GM12878 (cell line): Measurements from ENCODE around the gene LRRC10B. TPM values are rescaled to one million over a fixed set of nuclear protein-coding genes. Genes with fewer than 3 reads are reported as not detected.

ENCODE experiments used
- ATAC-seq: fragments of 200-7000 bp; cut with Tn5 transposase; 3 replicates; pipeline ENCODE4 v1.9.1; 2020; ENCODE audit warnings: mild to moderate bottlenecking, moderate library complexity
- BruUV-seq: library from RNA; stranded (reverse); fragments of 400-500 nt; replicated peaks from 2 replicates; lab custom pipeline; 2021; lab: Mats Ljungman, UMichigan
- CTCF ChIA-PET: fragments of 300-600 bp; sonication (Branson Sonifier 250); formaldehyde crosslinking; extraction: SDS; loops from one replicate; lab custom pipeline; 2021; ENCODE audit warnings: inconsistent platforms; lab: Yijun Ruan, JAX
- POLR2A ChIA-PET: fragments of 350-600 bp; formaldehyde crosslinking; extraction: SDS; loops from one replicate; lab custom pipeline; 2021; ENCODE audit warnings: inconsistent platforms; lab: Charles Lee
- RAD21 ChIA-PET: fragments of 300-600 bp; sonication (Branson Sonifier 250); formaldehyde crosslinking; loops from one replicate; lab custom pipeline; 2023; ENCODE audit warnings: antibody characterized with exemption; ENCODE audit not compliant: unreplicated experiment; lab: Charles Lee
- SMC1A ChIA-PET: fragments of 300-600 bp; sonication (Branson Sonifier 250); formaldehyde crosslinking; loops from one replicate; lab custom pipeline; 2023; ENCODE audit not compliant: unreplicated experiment, uncharacterized antibody; lab: Charles Lee
- DNase-seq: peaks from one replicate; pipeline ENCODE4 v3.0.0-alpha.2; 2011; ENCODE audit warnings: low read depth, low spot score
- FAIRE-seq: peaks from 3 replicates; lab custom pipeline; 2011; peaks lifted over from hg19 to GRCh38; lab: Jason Lieb, UNC
- H2AFZ ChIP-seq: 2 replicates; pipeline ENCODE4 v1.6.0; 2011; ENCODE audit warnings: low read depth, low read length, control low read depth; ENCODE audit not compliant: control insufficient read depth
- H3K27ac ChIP-seq: 2 replicates; pipeline ENCODE4 v1.5.1; 2011; ENCODE audit warnings: control low read depth; ENCODE audit not compliant: control insufficient read depth, insufficient read depth
- H3K27me3 ChIP-seq, 2 experiments: replicated peaks in 1 of 2; 2 replicates each; pipeline versions ENCODE4 v1.6.0 to v1.6.1; 2011; ENCODE audit warnings: low read length in 1 of 2; ENCODE audit not compliant: control insufficient read depth in 2 of 2, insufficient read depth in 2 of 2
- H3K36me3 ChIP-seq, 2 experiments: 2 replicates each; pipeline ENCODE4 v1.5.1; 2011; ENCODE audit warnings: low read length in 1 of 2; ENCODE audit not compliant: control insufficient read depth in 2 of 2, insufficient read depth in 2 of 2
- H3K4me1 ChIP-seq: 2 replicates; pipeline ENCODE4 v1.6.1; 2011; ENCODE audit warnings: mild to moderate bottlenecking, low read length, moderate library complexity, mixed read lengths; ENCODE audit not compliant: control insufficient read depth, insufficient read depth
- H3K4me2 ChIP-seq: 2 replicates; pipeline ENCODE4 v1.6.0; 2011; ENCODE audit warnings: control low read depth; ENCODE audit not compliant: control insufficient read depth, insufficient read depth
- H3K4me3 ChIP-seq: fragments of 200-600 bp; sonication (generic); 2 replicates; pipeline ENCODE4 v1.5.1; 2016
- H3K79me2 ChIP-seq: 2 replicates; pipeline ENCODE4 v1.6.0; 2011; ENCODE audit warnings: low read length; ENCODE audit not compliant: control insufficient read depth, insufficient read depth
- H3K9ac ChIP-seq: 2 replicates; pipeline ENCODE4 v1.8.0; 2011; ENCODE audit warnings: low read length, control low read depth, mixed read lengths; ENCODE audit not compliant: control insufficient read depth, insufficient read depth
- H3K9me3 ChIP-seq: replicated peaks from 3 replicates; pipeline ENCODE4 v1.5.1; 2011; ENCODE audit warnings: mild to moderate bottlenecking, low read length; ENCODE audit not compliant: control insufficient read depth, insufficient read depth
- H4K20me1 ChIP-seq: 2 replicates; pipeline ENCODE4 v1.6.0; 2011; ENCODE audit not compliant: control insufficient read depth, insufficient read depth
- CBX3 ChIP-seq: fragments of 200-600 bp; sonication (generic); IDR thresholded peaks from 2 replicates; pipeline ENCODE4 v1.6.1; 2016; ENCODE audit warnings: low read depth, borderline replicate concordance
- EED ChIP-seq: sonication (generic); IDR thresholded peaks from 2 replicates; pipeline ENCODE4 v1.6.1; 2016; ENCODE audit warnings: antibody characterized with exemption, low read depth
- FOXM1 ChIP-seq: IDR thresholded peaks from 2 replicates; pipeline ENCODE4 v1.6.1; 2012; ENCODE audit warnings: low read depth, mild to moderate bottlenecking, inconsistent platforms, low read length, moderate library complexity
- IKZF2 ChIP-seq, 2 experiments: fragments of 450-650 bp; IDR thresholded peaks; 2 replicates each; pipeline ENCODE4 v1.6.1; 2017; ENCODE audit warnings: mild to moderate bottlenecking in 2 of 2, moderate library complexity in 2 of 2
- KAT2A ChIP-seq: conservative IDR thresholded peaks from 2 replicates; pipeline ENCODE4 v1.6.1; 2011; ENCODE audit warnings: low read depth, low read length; ENCODE audit not compliant: control insufficient read depth
- LARP7 ChIP-seq: fragments of 450-650 bp; IDR thresholded peaks from 2 replicates; pipeline ENCODE4 v1.6.1; 2017; ENCODE audit warnings: mild to moderate bottlenecking
- MAX ChIP-seq: IDR thresholded peaks from 2 replicates; pipeline ENCODE4 v1.6.1; 2012; ENCODE audit warnings: low read depth, low read length, improper control_type of control experiment
- MEF2A ChIP-seq: IDR thresholded peaks from 2 replicates; pipeline ENCODE4 v1.6.1; 2011; ENCODE audit warnings: low read depth, mild to moderate bottlenecking, low read length, moderate library complexity; ENCODE audit not compliant: insufficient read depth
- NFXL1 ChIP-seq: fragments of 450-650 bp; IDR thresholded peaks from 2 replicates; pipeline ENCODE4 v1.6.1; 2017; ENCODE audit warnings: antibody characterized with exemption, mild to moderate bottlenecking, borderline replicate concordance
- PKNOX1 ChIP-seq: fragments of 450-650 bp; IDR thresholded peaks from 2 replicates; pipeline ENCODE4 v1.6.1; 2016; ENCODE audit warnings: mild to moderate bottlenecking
- SKIL ChIP-seq: fragments of 450-650 bp; IDR thresholded peaks from 2 replicates; pipeline ENCODE4 v1.6.1; 2017; ENCODE audit warnings: mild to moderate bottlenecking, low read depth, inconsistent platforms; ENCODE audit not compliant: poor library complexity, severe bottlenecking
- SP1 ChIP-seq: IDR thresholded peaks from one replicate; pipeline ENCODE4 v1.6.1; 2011; ENCODE audit warnings: low read depth, low read length
- SREBF2 ChIP-seq: IDR thresholded peaks from 2 replicates; pipeline ENCODE4 v1.6.1; 2012; ENCODE audit warnings: mild to moderate bottlenecking, low read length
- SUPT20H ChIP-seq: IDR thresholded peaks from 2 replicates; pipeline ENCODE4 v1.6.1; 2011; ENCODE audit warnings: low read depth, mild to moderate bottlenecking, low read length, moderate library complexity, borderline replicate concordance; ENCODE audit not compliant: control insufficient read depth
- TARDBP ChIP-seq: IDR thresholded peaks from 2 replicates; pipeline ENCODE4 v1.6.1; 2016; ENCODE audit warnings: borderline replicate concordance
- TBL1XR1 ChIP-seq: IDR thresholded peaks from 2 replicates; pipeline ENCODE4 v1.6.1; 2012; ENCODE audit warnings: low read depth, low read length, improper control_type of control experiment
- ZNF274 ChIP-seq: IDR thresholded peaks from one replicate; pipeline ENCODE4 v1.8.0; 2011; ENCODE audit not compliant: insufficient read length, insufficient read depth
- WGBS: methylation state at CpG from one replicate; pipeline ENCODE4 v1.1.6; 2016; ENCODE audit warnings: low lambda C conversion rate; ENCODE audit not compliant: insufficient replicate concordance, insufficient coverage; ENCODE audit errors: missing lambda C conversion rate; 5-methylcytosine and 5-hydroxymethylcytosine counted together
- in situ Hi-C: fragments of 300-500 bp; cut with MboI; formaldehyde crosslinking; loops from 9 replicates; pipeline ENCODE4 v1.14.3; 2018; ENCODE audit warnings: mixed read lengths
- intact Hi-C: fragments of 100-400 bp; cut with micrococcal nuclease; formaldehyde crosslinking; loops from one replicate; pipeline ENCODE4 v1.14.2; 2022; ENCODE audit not compliant: unreplicated experiment
- polyA plus RNA-seq, 11 experiments: library from polyadenylated mRNA; depleted of rRNA in 4 of 11; unstranded in 6 of 11; stranded (reverse) in 5 of 11; fragments of >200 nt; fragmentation: Nextera tagmentation in 4 of 11; fragmentation: Illumina TruSeq in 1 of 11; extraction: Ambion mirVana in 4 of 11; extraction: Trizol in 1 of 11; gene quantifications; 1 replicate in 1 of 11; 2 replicates in 10 of 11; pipeline versions ENCODE4 v1.2.1 to v1.2.3, GENCODE V29; 2011 to 2016; ENCODE audit warnings: inconsistent platforms in 2 of 11, missing spikeins in 2 of 11, low read depth in 1 of 11
- total RNA-seq, 4 experiments: library from RNA; depleted of rRNA in 3 of 4; stranded (reverse); fragments of >200 nt in 3 of 4; fragmentation: Illumina TruSeq in 1 of 4; extraction: Trizol in 1 of 4; gene quantifications; 2 replicates each; pipeline versions ENCODE4 v1.2.1 to v1.2.3, GENCODE V29; 2013 to 2021

LRRC10B gene
- total and polyA plus RNA-seq, 10 of the 15 experiments (the other 5 are each of a cell fraction or from before 2014, with no cell fraction given): not detected

GRCh38 chr11:61539831-61540357 is 31.3 kb downstream of the LRRC10B start:
- H3K9me3 ChIP-seq: no peaks in the 10 kb centered on the region
- no peak for DNase-seq
- no peaks in the 10 kb centered on the region; a peak in 2 of 4 replicates for H3K27me3 ChIP-seq
- intact Hi-C loops (loop anchor here (10.0 kb wide), 1 partner anchor 95 kb away; no protein-coding TSS in a partner anchor), in situ Hi-C loops (no loop called here)
- POLR2A ChIA-PET: no interaction called here
- no peak overlapping the region for H2AFZ ChIP-seq
- CTCF ChIA-PET: interaction anchor here (0.9 to 1.7 kb wide), 3 partner anchors 23 to 194 kb away, joined by 3 to 5 read pairs (median 5); no protein-coding TSS in a partner anchor
- no peaks in the 10 kb centered on the region for H3K79me2 ChIP-seq
- WGBS: 50% methylated on average over 11 of the region's 14 CpGs
- ATAC-seq: no peak
- no peak overlapping the region for H3K27ac ChIP-seq
- H3K36me3 ChIP-seq: no peaks in the 10 kb centered on the region
- H3K9ac ChIP-seq: no peak overlapping the region
- no peak overlapping the region for H3K4me3 ChIP-seq
- no peaks in the 10 kb centered on the region for H4K20me1 ChIP-seq
- H3K4me2 ChIP-seq: no peak overlapping the region
- no peak for FAIRE-seq
- SMC1A ChIA-PET: no interaction called here
- RAD21 ChIA-PET: no interaction called here
- TF ChIP-seq TBL1XR1 (no peak), SUPT20H (no peak), KAT2A (no peak), EED (no peak), NFXL1 (no peak), CBX3 (no peak), LARP7 (no peak), PKNOX1 (no peak), SP1 (no peak), ZNF274 (no peak), FOXM1 (no peak), MAX (no peak), MEF2A (no peak), TARDBP (no peak), SREBF2 (no peak), IKZF2 (IDR thresholded peaks at IDR 0.05) (no peak), SKIL (no peak)
- no peaks in the 10 kb centered on the region for H3K4me1 ChIP-seq
- BruUV-seq: no TSS peak
